HepG2 (cell line): ENCODE data around the gene TBC1D20. TPM values are rescaled to one million over a fixed set of nuclear protein-coding genes. Genes with fewer than 3 reads are reported as not detected.

Experiments
- ERF ChIP-seq: IDR thresholded peaks from 2 replicates; pipeline ENCODE4 v1.6.1; 2018; ENCODE audit warnings: missing biosample characterization, missing genetic modification reagents
- FOXA3 ChIP-seq: IDR thresholded peaks from 2 replicates; pipeline ENCODE4 v1.6.1; 2016; ENCODE audit warnings: missing genetic modification reagents, missing compliant biosample characterization
- GATAD1 ChIP-seq: IDR thresholded peaks from 2 replicates; pipeline ENCODE4 v1.6.1; 2016; ENCODE audit warnings: missing genetic modification reagents, missing compliant biosample characterization
- GTF2F1 ChIP-seq: fragments of 150-350 bp; IDR thresholded peaks from 2 replicates; pipeline ENCODE4 v1.6.1; 2014; ENCODE audit warnings: low read length
- HDAC1 ChIP-seq: sonication (generic); formaldehyde crosslinking; IDR thresholded peaks from 2 replicates; pipeline ENCODE4 v1.5.1; 2020; ENCODE audit warnings: mild to moderate bottlenecking, missing genetic modification reagents
- IRF9 ChIP-seq: sonication (generic); formaldehyde crosslinking; IDR thresholded peaks from 2 replicates; pipeline ENCODE4 v1.8.0; 2022; ENCODE audit warnings: missing genetic modification reagents, mild to moderate bottlenecking, borderline replicate concordance
- JUND ChIP-seq: sonication (generic); formaldehyde crosslinking; IDR thresholded peaks from 2 replicates; pipeline ENCODE4 v1.8.0; 2022; ENCODE audit warnings: mild to moderate bottlenecking, missing genetic modification reagents
- KLF11 ChIP-seq: IDR thresholded peaks from 2 replicates; pipeline ENCODE4 v1.6.1; 2016; ENCODE audit warnings: missing compliant biosample characterization
- MTERF4 ChIP-seq: sonication (generic); formaldehyde crosslinking; IDR thresholded peaks from 2 replicates; pipeline ENCODE4 v1.8.0; 2023; ENCODE audit warnings: mild to moderate bottlenecking, missing genetic modification reagents
- NFRKB ChIP-seq: fragments of 450-650 bp; IDR thresholded peaks from 2 replicates; pipeline ENCODE4 v1.6.1; 2017
- PHF21A ChIP-seq: sonication (generic); formaldehyde crosslinking; IDR thresholded peaks from 2 replicates; pipeline ENCODE4 v1.5.0; 2020; ENCODE audit warnings: mild to moderate bottlenecking, missing genetic modification reagents
- RFX5 ChIP-seq: IDR thresholded peaks from 2 replicates; pipeline ENCODE4 v1.6.1; 2011; ENCODE audit warnings: low read depth, low read length, improper control_type of control experiment
- SMARCC2 ChIP-seq: fragments of 450-650 bp; IDR thresholded peaks from 2 replicates; pipeline ENCODE4 v1.6.1; 2017; ENCODE audit warnings: antibody characterized with exemption, mild to moderate bottlenecking
- TAF1 ChIP-seq: sonication (generic); formaldehyde crosslinking; IDR thresholded peaks from 2 replicates; pipeline ENCODE4 v1.4.0; 2020; ENCODE audit warnings: missing genetic modification reagents
- TBX3 ChIP-seq: fragments of 450-650 bp; IDR thresholded peaks from 2 replicates; pipeline ENCODE4 v1.6.1; 2017; ENCODE audit warnings: antibody characterized with exemption, mild to moderate bottlenecking, inconsistent platforms, borderline replicate concordance
- TEAD3 ChIP-seq: optimal IDR thresholded peaks from 2 replicates; pipeline ENCODE3; 2016; ENCODE audit warnings: borderline replicate concordance
- ZFAT ChIP-seq: sonication (generic); formaldehyde crosslinking; conservative IDR thresholded peaks from 2 replicates; pipeline ENCODE4 v1.8.1; 2023; ENCODE audit warnings: missing genetic modification reagents, inconsistent platforms
- ZHX2 ChIP-seq, 2 experiments: sonication (generic) in 1 of 2; formaldehyde crosslinking in 1 of 2; IDR thresholded peaks; 2 replicates each; pipeline versions ENCODE4 v1.6.1 to v1.9.0; 2014 to 2022; ENCODE audit warnings: antibody characterized with exemption in 1 of 2, borderline replicate concordance in 1 of 2, inconsistent platforms in 1 of 2, low read depth in 1 of 2, missing genetic modification reagents in 1 of 2
- ZNF12 ChIP-seq: sonication (generic); formaldehyde crosslinking; IDR thresholded peaks from 2 replicates; pipeline ENCODE4 v1.5.0; 2020; ENCODE audit warnings: missing genetic modification reagents
- ZNF276 ChIP-seq: sonication (generic); formaldehyde crosslinking; IDR thresholded peaks from 2 replicates; pipeline ENCODE4 v1.4.0; 2020; ENCODE audit warnings: mild to moderate bottlenecking, low read depth, missing genetic modification reagents
- ZNF430 ChIP-seq: sonication (generic); formaldehyde crosslinking; IDR thresholded peaks from 2 replicates; pipeline ENCODE4 v1.9.0; 2021; ENCODE audit warnings: mild to moderate bottlenecking, missing genetic modification reagents
- ZNF546 ChIP-seq: sonication (generic); formaldehyde crosslinking; conservative IDR thresholded peaks from 2 replicates; pipeline ENCODE4 v1.8.1; 2023; ENCODE audit warnings: mild to moderate bottlenecking, missing genetic modification reagents
- ZNF550 ChIP-seq: sonication (generic); formaldehyde crosslinking; IDR thresholded peaks from 2 replicates; pipeline ENCODE4 v1.4.0; 2020; ENCODE audit warnings: mild to moderate bottlenecking, missing genetic modification reagents, borderline replicate concordance
- polyA plus RNA-seq, 8 experiments: library from polyadenylated mRNA; depleted of rRNA in 3 of 8; stranded (reverse) in 7 of 8; unstranded in 1 of 8; fragments of >200 nt; fragmentation: Illumina TruSeq in 4 of 8; extraction: Trizol in 4 of 8; gene quantifications; 2 replicates each; pipeline versions ENCODE4 v1.2.1 to v1.2.3, GENCODE V29; 2011 to 2016; ENCODE audit warnings: low read depth in 4 of 8, missing spikeins in 1 of 8, mixed read lengths in 1 of 8; ENCODE audit not compliant: insufficient read depth in 1 of 8
- total RNA-seq, 5 experiments: library from RNA; depleted of rRNA; stranded (reverse); fragments of >200 nt; fragmentation: Illumina TruSeq; extraction: Trizol; gene quantifications; 2 replicates each; pipeline ENCODE4 v1.2.3, GENCODE V29; 2016; ENCODE audit warnings: low read depth in 1 of 5

The TBC1D20 gene
- total and polyA plus RNA-seq, 2 of the 13 experiments (the other 11 are each of a cell fraction or from before 2014, with no cell fraction given): 36.6 to 47.1 TPM

GRCh38 chr20:504632-505075 is 42.3 kb upstream of the TBC1D20 start (continued):
- TF ChIP-seq ZNF276: no peak
- 0 out of 2 replicates have a peak, but pooled peaks have one; percentile 41 for TF ChIP-seq SMARCC2
- no peak for TF ChIP-seq JUND
- peak; percentile 28 for TF ChIP-seq FOXA3
- no peak for TF ChIP-seq TBX3
- TF ChIP-seq IRF9 (CRISPR knock-in tag): no peak
- no peak for TF ChIP-seq NFRKB
- peak; percentile 66; the same call in 1 of the 2 replicates for TF ChIP-seq ZNF12 (CRISPR knock-in tag)
- TF ChIP-seq TAF1 (CRISPR knock-in tag): no peak
- TF ChIP-seq PHF21A (CRISPR knock-in tag): 0 out of 2 replicates have a peak, but pooled peaks have one; percentile 20
- peak; percentile 23; the same call in 1 of the 2 replicates for TF ChIP-seq HDAC1 (CRISPR knock-in tag)
- TF ChIP-seq ZFAT (CRISPR knock-in tag): no peak
- TF ChIP-seq ZNF546 (CRISPR knock-in tag): no peak
- no peak for TF ChIP-seq GTF2F1
- no peak for TF ChIP-seq ZHX2 (IDR thresholded peaks at IDR 0.05; ENCODE audit: low read depth)
- no peak for TF ChIP-seq ZHX2 (CRISPR knock-in tag; IDR thresholded peaks at IDR 0.05; ENCODE audit: borderline replicate concordance)
- no peak for TF ChIP-seq ZNF550 (CRISPR knock-in tag)
- TF ChIP-seq MTERF4 (CRISPR knock-in tag): no peak
- no peak for TF ChIP-seq RFX5
- TF ChIP-seq GATAD1 (CRISPR knock-in tag): no peak
- no peak for TF ChIP-seq ZNF430 (CRISPR knock-in tag)
- TF ChIP-seq ERF (CRISPR knock-in tag): peak; percentile 44; the same call in 1 of the 2 replicates
- no peak for TF ChIP-seq KLF11 (CRISPR knock-in tag)
- peak; percentile 45 for TF ChIP-seq TEAD3
